Tibial artery (tissue), 4 donors: ENCODE measurements around the gene HUWE1.

Experiments used
- DNase-seq, 2 donors: peaks; one replicate each; pipeline ENCODE4 v3.0.0-alpha.2; 2019
- H3K27ac ChIP-seq, 2 donors: fragments of 200-600 bp; sonication (generic) in 1 of 2; 1 replicate in 1 of 2; 2 replicates in 1 of 2; pipeline ENCODE4 v1.5.1; 2018 to 2019; ENCODE audit warnings: mild to moderate bottlenecking in 1 of 2
- H3K27me3 ChIP-seq, 2 donors: fragments of 200-600 bp; sonication (generic) in 1 of 2; one replicate each; pipeline versions ENCODE4 v1.5.1 to v1.6.0; 2016 to 2019
- H3K36me3 ChIP-seq, 3 donors: fragments of 200-600 bp; sonication (generic) in 2 of 3; one replicate each; pipeline ENCODE4 v1.5.1; 2016 to 2019; ENCODE audit warnings: mild to moderate bottlenecking in 2 of 3
- H3K4me1 ChIP-seq, 4 donors: fragments of 200-600 bp; sonication (generic) in 2 of 4; 1 replicate in 3 of 4; 2 replicates in 1 of 4; pipeline ENCODE4 v1.5.1; 2016 to 2019
- H3K4me3 ChIP-seq, 2 donors: fragments of 200-600 bp; sonication (generic) in 1 of 2; 1 replicate in 1 of 2; 2 replicates in 1 of 2; pipeline ENCODE4 v1.5.1; 2018 to 2019; ENCODE audit warnings: mild to moderate bottlenecking in 2 of 2
- H3K9me3 ChIP-seq, 3 donors: fragments of 200-600 bp; sonication (generic) in 1 of 3; one replicate each; pipeline ENCODE4 v1.5.1; 2016 to 2019
- CTCF ChIP-seq, 2 experiments: fragments of 200-600 bp in 1 of 2; fragments of 450-650 bp in 1 of 2; IDR thresholded peaks; one replicate each; pipeline ENCODE4 v1.5.1; 2017 to 2019; ENCODE audit warnings: antibody characterized with exemption in 2 of 2, mild to moderate bottlenecking in 1 of 2, moderate library complexity in 1 of 2
- intact Hi-C: fragments of 100-400 bp; cut with DNase I; formaldehyde crosslinking; loops from one replicate; pipeline ENCODE4 v1.15.0; 2023; ENCODE audit warnings: low total_unique reads

Gene HUWE1

GRCh38 chrX:53605004-53605403, 81.5 kb downstream of the HUWE1 start:
- H3K36me3 ChIP-seq, result peaks cover 22 to 57% (median 40%) of the 10 kb centered on the region in 3 donors
- H3K27ac ChIP-seq, result no peak overlapping the region
- DNase-seq, result no peak
- TF ChIP-seq CTCF (IDR thresholded peaks at IDR 0.05), result no peak
- H3K9me3 ChIP-seq, result no peaks in the 10 kb centered on the region
- H3K4me1 ChIP-seq, result no peaks in the 10 kb centered on the region
- intact Hi-C loops, result no loop called here
- H3K4me3 ChIP-seq, result no peak overlapping the region
- no peaks in the 10 kb centered on the region for H3K27me3 ChIP-seq

GRCh38 chrX:53599781-53600396, 86.6 kb downstream of the HUWE1 start:
- Histone ChIP-seq H3K27me3 (no peaks in the 10 kb centered on the region), H3K27ac (no peak overlapping the region), H3K4me3 (no peak overlapping the region), H3K9me3 (no peaks in the 10 kb centered on the region), H3K4me1 (no peaks in the 10 kb centered on the region), H3K36me3 (peaks cover 22 to 43% (median 43%) of the 10 kb centered on the region in 3 donors)
- DNase-seq, result no peak
- intact Hi-C loops, result no loop called here
- TF ChIP-seq CTCF (IDR thresholded peaks at IDR 0.05), result no peak

- no peak overlapping the region for H3K27ac ChIP-seq
- no peak for DNase-seq
- no peak for TF ChIP-seq CTCF (IDR thresholded peaks at IDR 0.05)
- H3K4me1 ChIP-seq, result no peaks in the 10 kb centered on the region
- no peak overlapping the region for H3K4me3 ChIP-seq
- no peaks in the 10 kb centered on the region for H3K27me3 ChIP-seq
- intact Hi-C loops, result no loop called here
- H3K36me3 ChIP-seq, result peaks cover 19 to 46% (median 46%) of the 10 kb centered on the region in 3 donors
- H3K9me3 ChIP-seq, result no peaks in the 10 kb centered on the region
Observed at GRCh38 chrX:53598169-53598568, 88.3 kb downstream of the HUWE1 start.

- H3K4me3 ChIP-seq, result no peak overlapping the region
- H3K27me3 ChIP-seq, result no peaks in the 10 kb centered on the region
- TF ChIP-seq CTCF (IDR thresholded peaks at IDR 0.05), result no peak
- no peaks in the 10 kb centered on the region for H3K9me3 ChIP-seq
- no peak for DNase-seq
- H3K27ac ChIP-seq, result no peak overlapping the region
- peaks cover 37 to 59% (median 55%) of the 10 kb centered on the region in 3 donors for H3K36me3 ChIP-seq
- H3K4me1 ChIP-seq, result no peaks in the 10 kb centered on the region
- intact Hi-C loops, result no loop called here
Observed at GRCh38 chrX:53595266-53595810, 91.2 kb downstream of the HUWE1 start.

- Histone ChIP-seq H3K9me3 (no peaks in the 10 kb centered on the region), H3K4me1 (no peaks in the 10 kb centered on the region), H3K4me3 (no peak overlapping the region), H3K27me3 (no peaks in the 10 kb centered on the region), H3K27ac (no peak overlapping the region), H3K36me3 (peaks cover 44 to 59% (median 53%) of the 10 kb centered on the region in 3 donors)
- DNase-seq, result no peak
- intact Hi-C loops, result no loop called here
- TF ChIP-seq CTCF (IDR thresholded peaks at IDR 0.05), result no peak
Observed at GRCh38 chrX:53594354-53594753, 92.2 kb downstream of the HUWE1 start.
